ENCODE data around the gene ARHGAP30.
"Not testable (repeated sequence)": the region's sequence is repeated elsewhere in the genome, so short reads cannot be mapped to it uniquely, and the experiment has no call there.

ARHGAP30 gene

DNA sequence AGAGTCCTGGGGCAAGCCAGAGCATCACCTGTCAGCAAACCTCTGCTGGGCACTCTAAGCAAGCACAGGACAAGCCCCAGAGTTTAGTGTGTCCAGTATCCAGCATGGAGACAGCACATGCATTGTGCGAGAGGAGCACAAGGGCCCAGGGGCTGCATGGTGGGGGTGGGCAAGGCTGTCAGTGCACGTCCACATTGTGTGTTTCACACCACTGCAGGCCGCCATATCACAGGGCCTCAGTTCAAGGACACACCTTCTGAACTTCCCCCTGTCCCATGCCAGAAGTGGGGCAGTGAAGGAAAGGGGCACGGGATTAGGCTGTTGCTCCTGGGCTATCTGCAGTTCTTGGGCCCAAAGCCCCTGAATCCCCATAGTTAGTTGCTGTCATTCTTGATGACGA lies 30.1 kb downstream of the ARHGAP30 start:
- 92 to 97% methylated on average over 5 of the region's 5 CpGs for WGBS, 2 experiments
- Histone ChIP-seq H3K4me3 (ENCODE audit: insufficient read depth, low read depth, low read length) (no peak overlapping the region), H3K36me3 (ENCODE audit: control insufficient read depth, insufficient read depth, low read length) (peaks cover 22% of the 10 kb centered on the region), H3K9me3 (ENCODE audit: control insufficient read depth, low read length) (no peaks in the 10 kb centered on the region), H3K4me1 (ENCODE audit: control insufficient read depth, insufficient read depth, low read length) (peaks cover 6% of the 10 kb centered on the region), H3K27me3 (ENCODE audit: control insufficient read depth, insufficient read depth, low read length, poor library complexity, severe bottlenecking) (no peaks in the 10 kb centered on the region), H3K27ac (ENCODE audit: insufficient read depth, low read depth, low read length, poor library complexity, severe bottlenecking) (no peak overlapping the region)

DNA sequence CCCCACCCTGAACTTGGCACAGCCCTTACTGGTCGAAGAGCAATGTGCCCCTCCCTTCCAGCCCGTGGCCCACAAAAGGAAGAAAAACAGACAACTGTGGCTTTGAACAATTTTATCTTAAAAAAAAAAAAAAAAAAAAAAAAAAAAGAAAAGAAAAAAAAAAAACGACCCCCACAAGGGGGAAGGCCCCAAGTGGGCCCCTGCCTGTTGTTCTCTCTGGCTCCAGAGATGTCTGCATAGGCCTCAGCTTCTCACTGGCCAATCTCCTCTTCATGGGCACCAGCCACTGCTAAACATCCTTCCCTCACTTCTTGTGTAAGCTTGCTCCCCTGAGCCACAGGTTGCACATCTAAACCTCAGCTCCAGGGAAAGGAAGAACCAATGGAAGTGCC lies 30.5 kb downstream of the ARHGAP30 start:
- Histone ChIP-seq H3K36me3 (ENCODE audit: control insufficient read depth, insufficient read depth, low read length) (peaks cover 22% of the 10 kb centered on the region), H3K4me1 (ENCODE audit: control insufficient read depth, insufficient read depth, low read length) (peaks cover 2% of the 10 kb centered on the region), H3K27me3 (ENCODE audit: control insufficient read depth, insufficient read depth, low read length, poor library complexity, severe bottlenecking) (no peaks in the 10 kb centered on the region), H3K9me3 (ENCODE audit: control insufficient read depth, low read length) (no peaks in the 10 kb centered on the region), H3K27ac (ENCODE audit: insufficient read depth, low read depth, low read length, poor library complexity, severe bottlenecking) (no peak overlapping the region), H3K4me3 (ENCODE audit: insufficient read depth, low read depth, low read length) (peak overlapping the region; percentile 84)
- 10 to 19% methylated on average over 2 of the region's 3 CpGs for WGBS, 2 experiments

DNA sequence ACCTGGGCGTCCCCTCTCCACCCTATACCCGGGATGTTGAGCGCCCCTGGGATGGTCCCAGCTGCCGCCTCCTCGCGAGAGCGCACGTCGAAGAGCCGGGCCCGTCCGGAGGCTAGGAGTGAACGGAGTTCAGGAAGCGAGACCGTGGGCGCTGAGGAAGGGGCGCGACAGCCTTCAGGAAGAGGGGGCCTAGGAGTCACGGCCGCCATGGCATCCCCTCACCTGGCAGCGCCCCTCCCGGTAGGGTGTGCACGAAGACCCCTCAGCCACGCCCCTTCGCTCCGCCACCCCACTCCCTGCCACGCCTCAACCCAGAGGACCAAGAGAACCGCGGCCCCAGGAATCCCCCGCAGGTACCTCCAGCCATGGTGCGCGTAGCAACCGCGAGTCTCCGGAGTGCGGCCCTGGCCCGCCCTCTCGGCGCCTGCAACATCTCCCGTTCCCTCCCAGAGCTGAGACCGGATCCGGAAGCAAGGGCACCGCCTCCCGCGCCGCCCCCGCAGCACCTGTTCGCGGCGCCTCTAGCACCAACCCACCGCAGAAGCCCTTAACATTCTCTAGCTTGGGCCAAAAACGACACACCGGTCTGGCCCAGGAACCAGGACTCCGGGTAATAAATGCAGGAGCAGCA lies 31.1 kb downstream of the ARHGAP30 start, which contains the start of gene TSTD1:
Gene TSTD1, minus strand, starts transcription at position 442 of the 631 bp plus-strand sequence. Its CDS starts 75 bp downstream, at position 367.
- Histone ChIP-seq H3K9me3 (ENCODE audit: control insufficient read depth, low read length) (no peaks in the 10 kb centered on the region), H3K27me3 (ENCODE audit: control insufficient read depth, insufficient read depth, low read length, poor library complexity, severe bottlenecking) (no peaks in the 10 kb centered on the region), H3K36me3 (ENCODE audit: control insufficient read depth, insufficient read depth, low read length) (peaks cover 22% of the 10 kb centered on the region), H3K4me3 (ENCODE audit: insufficient read depth, low read depth, low read length) (peak within 1 kb of the TSS; percentile 84), H3K27ac (ENCODE audit: insufficient read depth, low read depth, low read length, poor library complexity, severe bottlenecking) (no peak within 1 kb of the TSS), H3K4me1 (ENCODE audit: control insufficient read depth, insufficient read depth, low read length) (no peaks in the 10 kb centered on the region)
- 2 to 3% methylated on average over 54 of the region's 54 CpGs for WGBS, 2 experiments

DNA sequence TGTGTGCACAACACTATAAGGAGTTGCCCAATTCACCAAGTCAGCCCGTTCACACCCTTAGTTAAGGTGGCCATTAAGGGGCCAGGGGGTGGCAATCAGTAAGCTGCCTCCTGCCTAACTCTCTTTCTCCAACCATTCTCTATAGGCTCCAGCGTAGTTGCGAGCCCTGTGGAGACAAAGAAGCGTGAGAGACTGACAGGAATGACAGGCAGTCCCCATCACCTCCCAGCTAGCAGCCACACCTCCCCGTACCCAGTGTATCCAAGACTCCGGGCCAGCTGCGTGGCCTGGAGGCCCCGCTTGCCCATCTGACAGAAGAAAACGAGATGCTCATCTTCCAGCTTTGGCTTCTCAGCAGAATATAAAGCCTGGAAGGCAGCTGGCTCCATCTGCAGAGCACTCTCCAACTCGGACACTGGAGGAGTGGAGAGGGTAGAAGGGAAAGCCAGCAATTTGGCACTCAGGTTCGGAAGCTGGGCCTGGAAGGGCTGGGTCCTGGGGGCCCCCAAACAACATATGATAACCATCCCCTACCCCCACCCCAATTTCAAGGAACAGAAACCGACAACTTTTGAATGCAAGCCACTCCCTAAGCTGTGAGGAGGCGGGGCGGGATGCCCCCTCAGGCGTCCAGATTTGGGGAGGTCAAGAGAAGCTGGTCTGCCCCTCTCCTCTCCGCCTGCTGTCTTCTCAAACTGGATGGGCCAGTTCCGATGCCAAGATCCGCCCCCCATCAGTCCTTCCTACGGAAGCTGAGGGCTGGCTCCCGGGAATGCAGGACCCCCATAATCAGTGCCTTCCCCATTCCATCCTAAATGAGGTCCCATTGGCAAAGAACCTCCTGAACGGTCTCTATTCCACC lies 31.8 kb downstream of the ARHGAP30 start:
- Histone ChIP-seq H3K27ac (ENCODE audit: insufficient read depth, low read depth, low read length, poor library complexity, severe bottlenecking) (no peak overlapping the region), H3K9me3 (ENCODE audit: control insufficient read depth, low read length) (no peaks in the 10 kb centered on the region), H3K36me3 (ENCODE audit: control insufficient read depth, insufficient read depth, low read length) (peaks cover 19% of the 10 kb centered on the region), H3K4me3 (ENCODE audit: insufficient read depth, low read depth, low read length) (peak overlapping the region; percentile 84), H3K27me3 (ENCODE audit: control insufficient read depth, insufficient read depth, low read length, poor library complexity, severe bottlenecking) (no peaks in the 10 kb centered on the region), H3K4me1 (ENCODE audit: control insufficient read depth, insufficient read depth, low read length) (no peaks in the 10 kb centered on the region)
- WGBS, 2 experiments = 31 to 33% methylated on average over 21 of the region's 21 CpGs

DNA sequence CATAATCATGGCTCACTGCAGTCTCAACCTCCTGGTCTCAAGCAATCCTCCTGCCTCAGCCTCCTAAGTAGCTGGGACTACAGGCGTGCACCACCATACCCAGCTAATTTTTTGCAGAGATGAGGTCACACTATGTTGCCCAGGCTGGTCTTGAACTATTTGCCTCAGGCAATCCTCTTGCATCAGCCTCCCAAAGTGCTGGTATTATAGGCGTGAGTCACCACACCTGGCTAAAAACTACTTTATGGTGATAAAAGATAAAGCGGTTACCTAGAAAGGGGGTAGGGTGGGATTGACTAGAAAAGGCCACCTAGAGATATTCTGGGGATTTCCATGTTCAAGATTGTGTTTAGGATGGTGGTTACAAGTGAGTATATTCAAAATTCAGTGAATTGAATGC lies 35.9 kb downstream of the ARHGAP30 start:
- no peaks in the 10 kb centered on the region for H3K9me3 ChIP-seq (ENCODE audit: control insufficient read depth, low read length)
- no peak overlapping the region for H3K4me3 ChIP-seq (ENCODE audit: insufficient read depth, low read depth, low read length)
- WGBS, 2 experiments = 92 to 96% methylated on average over 3 of the region's 3 CpGs
- no peaks in the 10 kb centered on the region for H3K4me1 ChIP-seq (ENCODE audit: control insufficient read depth, insufficient read depth, low read length)
- no peaks in the 10 kb centered on the region for H3K27me3 ChIP-seq (ENCODE audit: control insufficient read depth, insufficient read depth, low read length, poor library complexity, severe bottlenecking)
- H3K36me3 ChIP-seq (ENCODE audit: control insufficient read depth, insufficient read depth, low read length) = no peaks in the 10 kb centered on the region
- H3K27ac ChIP-seq (ENCODE audit: insufficient read depth, low read depth, low read length, poor library complexity, severe bottlenecking) = no peak overlapping the region

DNA sequence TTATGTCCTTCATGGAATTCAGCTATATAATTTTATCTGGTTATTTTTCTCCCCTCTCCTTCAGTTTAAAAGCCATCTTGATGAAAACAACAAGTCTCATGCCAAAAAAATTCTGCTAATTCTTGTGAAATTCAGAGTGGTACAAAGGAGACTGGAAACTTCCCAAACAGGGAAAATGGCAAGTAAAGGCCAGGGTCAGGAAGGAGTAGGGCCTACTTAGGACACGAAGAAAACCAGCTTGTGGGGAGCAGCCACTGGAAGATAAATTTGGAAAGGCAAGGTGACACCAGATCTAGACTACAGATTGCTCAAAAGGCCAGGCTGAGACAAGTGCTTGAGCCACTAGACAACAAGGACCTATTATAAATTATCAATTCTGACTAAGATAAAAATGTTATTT lies 37.3 kb downstream of the ARHGAP30 start:
- Histone ChIP-seq H3K4me1 (ENCODE audit: control insufficient read depth, insufficient read depth, low read length) (no peaks in the 10 kb centered on the region), H3K27me3 (ENCODE audit: control insufficient read depth, insufficient read depth, low read length, poor library complexity, severe bottlenecking) (no peaks in the 10 kb centered on the region), H3K27ac (ENCODE audit: insufficient read depth, low read depth, low read length, poor library complexity, severe bottlenecking) (no peak overlapping the region), H3K4me3 (ENCODE audit: insufficient read depth, low read depth, low read length) (no peak overlapping the region), H3K9me3 (ENCODE audit: control insufficient read depth, low read length) (no peaks in the 10 kb centered on the region), H3K36me3 (ENCODE audit: control insufficient read depth, insufficient read depth, low read length) (no peaks in the 10 kb centered on the region)
- WGBS, 2 experiments = 86 to 96% methylated on average over 1 of the region's 1 CpG

DNA sequence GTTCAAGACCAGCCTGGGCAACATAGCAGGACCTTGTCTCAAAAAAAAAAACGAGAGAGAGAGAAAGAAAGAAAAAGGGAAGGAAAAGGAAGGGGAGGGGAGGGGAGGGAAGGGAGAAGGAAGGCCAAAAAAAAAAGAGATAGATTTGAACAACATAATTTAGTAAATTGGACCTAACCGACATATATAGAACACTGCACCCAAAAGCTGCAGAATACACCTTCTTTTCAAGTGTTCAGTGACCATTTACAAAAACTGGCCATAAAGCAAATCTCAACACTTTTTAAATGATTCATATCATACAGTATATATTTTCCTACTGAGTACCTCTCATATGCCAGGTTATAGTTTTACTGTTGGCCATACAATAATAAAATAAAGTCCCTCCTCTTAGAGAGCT lies 37.8 kb downstream of the ARHGAP30 start:
- 71 to 81% methylated on average over 2 of the region's 2 CpGs for WGBS, 2 experiments
- Histone ChIP-seq H3K27me3 (ENCODE audit: control insufficient read depth, insufficient read depth, low read length, poor library complexity, severe bottlenecking) (no peaks in the 10 kb centered on the region), H3K9me3 (ENCODE audit: control insufficient read depth, low read length) (no peaks in the 10 kb centered on the region), H3K36me3 (ENCODE audit: control insufficient read depth, insufficient read depth, low read length) (no peaks in the 10 kb centered on the region), H3K27ac (ENCODE audit: insufficient read depth, low read depth, low read length, poor library complexity, severe bottlenecking) (no peak overlapping the region), H3K4me3 (ENCODE audit: insufficient read depth, low read depth, low read length) (no peak overlapping the region), H3K4me1 (ENCODE audit: control insufficient read depth, insufficient read depth, low read length) (no peaks in the 10 kb centered on the region)

DNA sequence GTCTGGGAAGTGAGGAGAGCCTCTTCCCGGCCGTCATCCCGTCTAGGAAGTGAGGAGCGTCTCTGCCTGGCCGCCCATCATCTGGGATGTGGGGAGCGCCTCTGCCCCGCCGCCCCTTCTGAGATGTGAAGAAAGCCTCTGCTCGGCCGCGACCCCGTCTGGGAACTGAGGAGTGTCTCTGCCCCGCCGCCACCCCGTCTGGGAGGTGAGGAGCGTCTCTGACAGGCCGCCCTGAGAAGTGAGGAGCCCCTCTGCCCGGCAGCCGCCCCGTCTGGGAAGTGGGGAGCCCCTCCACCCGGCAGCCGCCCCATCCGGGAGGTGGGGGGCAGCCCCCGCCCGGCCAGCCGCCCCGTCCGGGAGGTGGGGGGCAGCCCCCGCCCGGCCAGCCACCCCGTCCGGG lies 40.2 kb downstream of the ARHGAP30 start:
- not testable (repeated sequence) for H3K9me3 ChIP-seq (ENCODE audit: control insufficient read depth, low read length); H3K27ac ChIP-seq (ENCODE audit: insufficient read depth, low read depth, low read length, poor library complexity, severe bottlenecking); H3K4me3 ChIP-seq (ENCODE audit: insufficient read depth, low read depth, low read length); H3K27me3 ChIP-seq (ENCODE audit: control insufficient read depth, insufficient read depth, low read length, poor library complexity, severe bottlenecking); H3K4me1 ChIP-seq (ENCODE audit: control insufficient read depth, insufficient read depth, low read length); H3K36me3 ChIP-seq (ENCODE audit: control insufficient read depth, insufficient read depth, low read length)
- 95 to 97% methylated on average over 32 of the region's 32 CpGs for WGBS, 2 experiments

DNA sequence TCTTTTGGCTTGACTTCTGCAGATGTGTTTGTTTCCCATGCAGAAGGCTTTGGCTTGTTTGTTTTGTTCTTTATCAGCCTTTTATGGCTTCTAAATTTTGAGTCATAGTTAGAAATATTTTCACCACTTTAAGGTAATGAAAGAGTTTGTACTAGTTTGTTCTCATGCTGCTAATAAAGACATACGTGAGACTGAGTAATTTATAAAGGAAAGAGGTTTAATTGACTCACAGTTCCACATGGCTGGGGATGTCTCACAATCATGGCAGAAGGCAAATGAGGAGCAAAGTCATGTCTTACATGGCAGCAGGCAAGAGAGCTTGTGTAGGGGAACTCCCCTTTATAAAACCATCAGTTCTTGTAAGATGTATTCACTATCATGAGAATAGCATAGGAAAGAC lies 42.7 kb downstream of the ARHGAP30 start:
- WGBS, 2 experiments = 96 to 97% methylated on average over 1 of the region's 1 CpG
- not testable (repeated sequence) for H3K4me3 ChIP-seq (ENCODE audit: insufficient read depth, low read depth, low read length); H3K9me3 ChIP-seq (ENCODE audit: control insufficient read depth, low read length); H3K4me1 ChIP-seq (ENCODE audit: control insufficient read depth, insufficient read depth, low read length); H3K36me3 ChIP-seq (ENCODE audit: control insufficient read depth, insufficient read depth, low read length); H3K27ac ChIP-seq (ENCODE audit: insufficient read depth, low read depth, low read length, poor library complexity, severe bottlenecking); H3K27me3 ChIP-seq (ENCODE audit: control insufficient read depth, insufficient read depth, low read length, poor library complexity, severe bottlenecking)

DNA sequence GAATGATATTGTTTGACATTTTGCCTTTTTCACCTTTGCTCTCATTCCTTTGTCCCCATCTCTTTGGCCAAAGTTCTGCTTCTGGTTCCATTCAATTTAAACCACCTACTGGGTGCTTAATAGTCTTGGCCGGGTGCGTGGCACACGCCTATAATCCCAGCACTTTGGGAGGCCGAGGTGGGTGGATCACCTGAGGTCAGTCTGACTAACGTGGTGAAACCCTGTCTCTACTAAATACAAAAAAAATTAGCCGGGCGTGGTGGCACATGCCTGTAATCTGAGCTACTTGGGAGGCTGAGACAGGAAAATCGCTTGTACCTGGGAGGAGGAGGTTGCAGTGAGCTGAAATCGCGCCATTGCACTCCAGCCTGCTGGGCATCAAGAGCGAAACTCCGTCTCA lies 47.3 kb downstream of the ARHGAP30 start:
- H3K9me3 ChIP-seq (ENCODE audit: control insufficient read depth, low read length); H3K27me3 ChIP-seq (ENCODE audit: control insufficient read depth, insufficient read depth, low read length, poor library complexity, severe bottlenecking); H3K4me1 ChIP-seq (ENCODE audit: control insufficient read depth, insufficient read depth, low read length); H3K27ac ChIP-seq (ENCODE audit: insufficient read depth, low read depth, low read length, poor library complexity, severe bottlenecking); H3K4me3 ChIP-seq (ENCODE audit: insufficient read depth, low read depth, low read length); H3K36me3 ChIP-seq (ENCODE audit: control insufficient read depth, insufficient read depth, low read length): not testable (repeated sequence)
- WGBS, 2 experiments = 85 to 88% methylated on average over 12 of the region's 12 CpGs

Data from ectodermal cell (in vitro differentiated cells).